Measurements from ENCODE around the gene RPL13A.
"Not testable (repeated sequence)": the region's sequence is repeated elsewhere in the genome, so short reads cannot be mapped to it uniquely, and the experiment has no call there.

Gene RPL13A

GRCh38 chr19:49456326-49456725 lies 31.1 kb upstream of the RPL13A start:
- DNase-seq (ENCODE audit: low read depth in 2 of 2), result no peak

- no peak for DNase-seq (ENCODE audit: low read depth in 2 of 2)
These were observed 28.9 kb upstream of the RPL13A start for GRCh38 chr19:49458567-49458903.

GRCh38 chr19:49459388-49459787 lies 28.0 kb upstream of the RPL13A start:
- no peak for DNase-seq (ENCODE audit: low read depth in 2 of 2)

GRCh38 chr19:49461130-49461529 lies 26.3 kb upstream of the RPL13A start:
- not testable (repeated sequence) for DNase-seq (ENCODE audit: low read depth in 2 of 2)

GRCh38 chr19:49461656-49462055 lies 25.8 kb upstream of the RPL13A start:
- no peak for DNase-seq (ENCODE audit: low read depth in 2 of 2)

- DNase-seq (ENCODE audit: low read depth in 2 of 2), result no peak
These were observed 24.9 kb upstream of the RPL13A start for GRCh38 chr19:49462492-49462891.

GRCh38 chr19:49463960-49464740 lies 23.3 kb upstream of the RPL13A start:
- no peak for DNase-seq (ENCODE audit: low read depth in 2 of 2)

- DNase-seq (ENCODE audit: low read depth in 2 of 2), result no peak
These were observed 22.0 kb upstream of the RPL13A start for GRCh38 chr19:49465371-49465770.

GRCh38 chr19:49468199-49468598 lies 19.2 kb upstream of the RPL13A start:
- DNase-seq (ENCODE audit: low read depth in 2 of 2), result no peak

- DNase-seq (ENCODE audit: low read depth in 2 of 2), result peak in 1 of 2 experiments; percentile 66
These were observed 18.5 kb upstream of the RPL13A start for GRCh38 chr19:49468746-49469447.

GRCh38 chr19:49469828-49470614 lies 17.4 kb upstream of the RPL13A start:
- DNase-seq (ENCODE audit: low read depth in 2 of 2), result peak in 1 of 2 experiments; percentile 72

- no peak for DNase-seq (ENCODE audit: low read depth in 2 of 2)
These were observed 16.8 kb upstream of the RPL13A start for GRCh38 chr19:49470615-49470978.

- DNase-seq (ENCODE audit: low read depth in 2 of 2), result no peak
These were observed 14.5 kb upstream of the RPL13A start for GRCh38 chr19:49472936-49473335.

- DNase-seq (ENCODE audit: low read depth in 2 of 2), result not testable (repeated sequence)
These were observed 13.9 kb upstream of the RPL13A start for GRCh38 chr19:49473501-49473867.

GRCh38 chr19:49473868-49474541 lies 13.4 kb upstream of the RPL13A start, which contains the start of gene FLT3LG:
TSS of gene FLT3LG (plus strand) at chr19:49474215. CDS start at chr19:49474640, 425 bp downstream.
- DNase-seq (ENCODE audit: low read depth in 2 of 2), result peak; percentile 71 to 77

- DNase-seq (ENCODE audit: low read depth in 2 of 2), result no peak
These were observed 12.9 kb upstream of the RPL13A start for GRCh38 chr19:49474542-49474924.

- DNase-seq (ENCODE audit: low read depth in 2 of 2), result no peak
These were observed 12.1 kb upstream of the RPL13A start for GRCh38 chr19:49475191-49475917.

- DNase-seq (ENCODE audit: low read depth in 2 of 2), result peak in 1 of 2 experiments; percentile 81
These were observed 11.2 kb upstream of the RPL13A start for GRCh38 chr19:49475995-49476880.

GRCh38 chr19:49479975-49480628 lies 7.3 kb upstream of the RPL13A start:
- DNase-seq (ENCODE audit: low read depth in 2 of 2), result no peak

All from stimulated activated CD4-positive, alpha-beta T cell treated with anti-CD3 and anti-CD28 coated beads, Interleukin-12 subunit alpha, Interleukin-12 subunit beta, amount 100 ng/mL, for 24 hours (primary cell).